GM21360 (cell line): ENCODE results near the gene KIF21B.

Experiments used
- ATAC-seq: cut with Tn5 transposase; IDR thresholded peaks from one replicate; pipeline ENCODE4 v1.9.1; 2021; ENCODE audit warnings: mild to moderate bottlenecking, moderate library complexity; ENCODE audit not compliant: unreplicated experiment

Gene KIF21B

GRCh38 chr1:201023517-201023902 lies at the start of gene KIF21B:
KIF21B (minus strand) TSS chr1:201023714; CDS start chr1:201023383, 331 bp downstream.
- ATAC-seq: peak; percentile 54

- ATAC-seq: no peak
Observed at GRCh38 chr1:201072922-201073321, 49.4 kb upstream of the KIF21B start.

- ATAC-seq: no peak
Observed at GRCh38 chr1:201072149-201072548, 48.6 kb upstream of the KIF21B start.

- ATAC-seq: no peak
Observed at GRCh38 chr1:201069636-201070035, 46.1 kb upstream of the KIF21B start.

GRCh38 chr1:201068976-201069375 lies 45.5 kb upstream of the KIF21B start:
- ATAC-seq: no peak

GRCh38 chr1:201066986-201067385 lies 43.5 kb upstream of the KIF21B start:
- no peak for ATAC-seq

- no peak for ATAC-seq
Observed at GRCh38 chr1:201065686-201066085, 42.2 kb upstream of the KIF21B start.

- ATAC-seq: no peak
Observed at GRCh38 chr1:201064806-201065205, 41.3 kb upstream of the KIF21B start.

GRCh38 chr1:201063145-201063544 lies 39.6 kb upstream of the KIF21B start:
- ATAC-seq: no peak

GRCh38 chr1:201062511-201063091 lies 39.1 kb upstream of the KIF21B start:
- no peak for ATAC-seq

- ATAC-seq: no peak
Observed at GRCh38 chr1:201061886-201062285, 38.4 kb upstream of the KIF21B start.

GRCh38 chr1:201061049-201061448 lies 37.5 kb upstream of the KIF21B start:
- ATAC-seq: no peak

GRCh38 chr1:201060586-201060985 lies 37.1 kb upstream of the KIF21B start:
- ATAC-seq: no peak

GRCh38 chr1:201059871-201060555 lies 36.5 kb upstream of the KIF21B start:
- ATAC-seq: no peak

- ATAC-seq: no peak
Observed at GRCh38 chr1:201059401-201059800, 35.9 kb upstream of the KIF21B start.

- ATAC-seq: no peak
Observed at GRCh38 chr1:201054091-201054543, 30.6 kb upstream of the KIF21B start.

- ATAC-seq: no peak
Observed at GRCh38 chr1:201053155-201053860, 29.8 kb upstream of the KIF21B start.

GRCh38 chr1:201051399-201051798 lies 27.9 kb upstream of the KIF21B start:
- ATAC-seq: no peak

GRCh38 chr1:201050515-201051277 lies 27.2 kb upstream of the KIF21B start:
- no peak for ATAC-seq

GRCh38 chr1:201049248-201049831 lies 25.8 kb upstream of the KIF21B start:
- ATAC-seq: no peak

- no peak for ATAC-seq
Observed at GRCh38 chr1:201048521-201048920, 25.0 kb upstream of the KIF21B start.
